ENCODE measurements around the gene HVCN1.

DNA sequence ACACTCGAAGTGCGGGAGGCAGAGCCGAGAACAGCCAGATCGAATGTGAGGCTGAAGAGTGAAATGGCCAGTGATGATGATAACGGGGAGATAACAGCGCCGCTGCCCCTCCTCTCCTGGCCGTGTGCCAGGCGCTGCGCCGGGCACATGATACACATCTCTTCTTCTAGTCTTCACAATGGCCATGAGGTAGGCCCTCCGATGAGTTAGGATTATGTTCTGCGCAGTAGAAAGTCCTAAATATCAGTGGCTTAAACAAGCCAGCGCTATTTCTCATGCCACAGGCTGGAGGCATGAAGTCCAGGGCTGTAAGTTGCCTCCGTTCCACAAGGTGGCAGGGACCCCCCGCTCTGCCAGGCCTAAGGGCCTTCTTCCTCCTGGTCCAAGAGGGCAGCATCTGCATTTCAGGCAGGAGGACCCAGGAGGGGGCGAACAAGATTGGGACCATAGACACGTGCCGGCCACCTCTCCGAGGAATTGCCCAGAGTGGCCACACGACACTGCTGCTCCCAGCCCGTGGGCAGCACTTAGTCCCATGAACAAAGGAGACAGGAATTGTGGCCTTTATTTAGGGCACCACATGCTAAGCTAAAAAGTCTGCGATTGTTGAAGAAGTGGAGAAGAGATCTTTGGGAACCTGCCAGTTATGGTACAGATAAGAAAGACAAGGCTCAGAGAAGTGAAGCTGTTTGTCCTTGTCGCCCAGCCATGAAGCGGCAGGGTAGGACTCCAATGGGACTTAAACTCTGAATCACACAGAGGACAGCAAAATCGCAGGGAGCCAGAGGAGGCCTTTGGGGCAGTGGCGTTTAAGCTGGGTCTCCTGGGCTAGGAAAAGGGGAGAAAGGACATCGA, 10.9 kb upstream of the HVCN1 start:
- TF ChIP-seq, protein P1, sequence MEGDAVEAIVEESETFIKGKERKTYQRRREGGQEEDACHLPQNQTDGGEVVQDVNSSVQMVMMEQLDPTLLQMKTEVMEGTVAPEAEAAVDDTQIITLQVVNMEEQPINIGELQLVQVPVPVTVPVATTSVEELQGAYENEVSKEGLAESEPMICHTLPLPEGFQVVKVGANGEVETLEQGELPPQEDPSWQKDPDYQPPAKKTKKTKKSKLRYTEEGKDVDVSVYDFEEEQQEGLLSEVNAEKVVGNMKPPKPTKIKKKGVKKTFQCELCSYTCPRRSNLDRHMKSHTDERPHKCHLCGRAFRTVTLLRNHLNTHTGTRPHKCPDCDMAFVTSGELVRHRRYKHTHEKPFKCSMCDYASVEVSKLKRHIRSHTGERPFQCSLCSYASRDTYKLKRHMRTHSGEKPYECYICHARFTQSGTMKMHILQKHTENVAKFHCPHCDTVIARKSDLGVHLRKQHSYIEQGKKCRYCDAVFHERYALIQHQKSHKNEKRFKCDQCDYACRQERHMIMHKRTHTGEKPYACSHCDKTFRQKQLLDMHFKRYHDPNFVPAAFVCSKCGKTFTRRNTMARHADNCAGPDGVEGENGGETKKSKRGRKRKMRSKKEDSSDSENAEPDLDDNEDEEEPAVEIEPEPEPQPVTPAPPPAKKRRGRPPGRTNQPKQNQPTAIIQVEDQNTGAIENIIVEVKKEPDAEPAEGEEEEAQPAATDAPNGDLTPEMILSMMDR (IDR thresholded peaks at IDR 0.05; ENCODE audit: insufficient read depth, low read length, poor library complexity, severe bottlenecking), result no peak
- no peak for TF ChIP-seq EZH2phosphoT487 (conservative IDR thresholded peaks at IDR 0.05; ENCODE audit: low read length)
